Measurements from ENCODE around the gene RNPS1. TPM values are rescaled to one million over a fixed set of nuclear protein-coding genes. Genes with fewer than 3 reads are reported as not detected.

The RNPS1 gene
- total RNA-seq, 4 donors from 2014 or later = 101 to 127 (median 114) TPM

- peak within 1 kb of the TSS; percentile 63 to 95 (median 81) for H3K27ac ChIP-seq
- peaks cover 0 to 22% (median 12%) of the 10 kb centered on the region in 4 donors for H3K4me1 ChIP-seq
- DNase-seq (ENCODE audit: low spot score in 2 of 2) = peak; percentile 92
- TF ChIP-seq EP300 (IDR thresholded peaks at IDR 0.05) = peak; percentile 88 to 92
- peak; percentile 67 to 95 (median 89) for TF ChIP-seq CTCF (IDR thresholded peaks at IDR 0.05)
- TF ChIP-seq POLR2A (IDR thresholded peaks at IDR 0.05) = peak; percentile 55 to 85
- H3K36me3 ChIP-seq = peaks cover 0 to 53% (median 7%) of the 10 kb centered on the region in 3 donors
- H3K9me3 ChIP-seq = no peaks in the 10 kb centered on the region
- no peaks in the 10 kb centered on the region for H3K27me3 ChIP-seq
- peak within 1 kb of the TSS; percentile 41 to 83 (median 57) for H3K4me3 ChIP-seq
- WGBS, 2 donors = 3% methylated on average over 30 to 43 of the region's 88 CpGs
Measured at GRCh38 chr16:2251296-2252111, 16.4 kb downstream of the RNPS1 start, which contains the start of gene ECI1. TSS of gene ECI1 (minus strand) at chr16:2251587. CDS start at chr16:2251566, 21 bp downstream.

GRCh38 chr16:2250652-2251295 is 17.2 kb downstream of the RNPS1 start:
- TF ChIP-seq EP300 (IDR thresholded peaks at IDR 0.05) (no peak), POLR2A (IDR thresholded peaks at IDR 0.05) (no peak), CTCF (IDR thresholded peaks at IDR 0.05) (no peak)
- 4 to 5% methylated on average over 30 to 34 of the region's 35 CpGs for WGBS, 2 donors
- Histone ChIP-seq H3K4me3 (peak overlapping the region; percentile 41 to 83 (median 57)), H3K4me1 (peaks cover 0 to 22% (median 12%) of the 10 kb centered on the region in 4 donors), H3K27me3 (no peaks in the 10 kb centered on the region), H3K9me3 (no peaks in the 10 kb centered on the region), H3K27ac (peak overlapping the region; percentile 63 to 95 (median 81)), H3K36me3 (peaks cover 0 to 53% (median 11%) of the 10 kb centered on the region in 3 donors)
- no peak for DNase-seq (ENCODE audit: low spot score in 2 of 2)

GRCh38 chr16:2246301-2246885 is 21.5 kb downstream of the RNPS1 start:
- 86 to 93% methylated on average over 15 to 17 of the region's 18 CpGs for WGBS, 2 donors
- Histone ChIP-seq H3K36me3 (peaks cover 0 to 65% (median 12%) of the 10 kb centered on the region in 3 donors), H3K9me3 (no peaks in the 10 kb centered on the region), H3K4me3 (no peak overlapping the region), H3K27ac (no peak overlapping the region), H3K27me3 (no peaks in the 10 kb centered on the region), H3K4me1 (peaks cover 0 to 13% (median 4%) of the 10 kb centered on the region in 4 donors)
- DNase-seq (ENCODE audit: low spot score in 2 of 2) = no peak
- TF ChIP-seq CTCF (IDR thresholded peaks at IDR 0.05) (no peak), EP300 (IDR thresholded peaks at IDR 0.05) (no peak), POLR2A (IDR thresholded peaks at IDR 0.05) (no peak)

- no peak overlapping the region for H3K4me3 ChIP-seq
- no peak for TF ChIP-seq CTCF (IDR thresholded peaks at IDR 0.05)
- no peak for TF ChIP-seq EP300 (IDR thresholded peaks at IDR 0.05)
- no peak for TF ChIP-seq POLR2A (IDR thresholded peaks at IDR 0.05)
- no peaks in the 10 kb centered on the region for H3K27me3 ChIP-seq
- peaks cover 0 to 4% (median 2%) of the 10 kb centered on the region in 4 donors for H3K4me1 ChIP-seq
- H3K36me3 ChIP-seq = peaks cover 0 to 76% (median 12%) of the 10 kb centered on the region in 3 donors
- H3K9me3 ChIP-seq = no peaks in the 10 kb centered on the region
- H3K27ac ChIP-seq = no peak overlapping the region
- 92 to 94% methylated on average over 30 of the region's 30 CpGs for WGBS, 2 donors
- DNase-seq (ENCODE audit: low spot score in 2 of 2) = no peak
Measured at GRCh38 chr16:2244926-2245795, 22.8 kb downstream of the RNPS1 start.
